IPS DF 19.7 (cell line): ENCODE results near the gene SFXN2.
"Not testable (repeated sequence)": the region's sequence is repeated elsewhere in the genome, so short reads cannot be mapped to it uniquely, and the experiment has no call there.

Experiments
- DNase-seq: peaks from one replicate; pipeline ENCODE4 v3.0.0-alpha.2; 2013; ENCODE audit warnings: low read depth, low spot score

The SFXN2 gene

DNA sequence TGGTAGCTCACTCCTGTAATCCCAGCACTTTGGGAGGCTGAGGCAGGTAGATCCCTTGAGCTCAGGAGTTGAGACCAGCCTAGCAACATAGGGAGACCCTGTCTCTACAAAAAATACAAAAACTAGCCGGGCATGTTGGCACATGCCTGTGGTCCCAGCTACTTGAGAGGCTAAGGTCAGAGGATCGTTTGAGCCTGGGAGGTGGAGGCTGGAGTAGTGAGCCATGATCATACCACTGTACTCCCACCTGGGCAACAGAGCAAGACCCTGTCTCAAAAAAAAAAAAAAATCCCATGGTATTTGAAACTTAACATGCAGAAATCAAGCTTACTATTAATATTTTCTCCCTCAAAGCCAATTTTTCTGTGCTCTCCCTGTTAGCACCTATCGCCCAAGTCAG is 5.9 kb downstream of the SFXN2 start:
- DNase-seq = no peak

DNA sequence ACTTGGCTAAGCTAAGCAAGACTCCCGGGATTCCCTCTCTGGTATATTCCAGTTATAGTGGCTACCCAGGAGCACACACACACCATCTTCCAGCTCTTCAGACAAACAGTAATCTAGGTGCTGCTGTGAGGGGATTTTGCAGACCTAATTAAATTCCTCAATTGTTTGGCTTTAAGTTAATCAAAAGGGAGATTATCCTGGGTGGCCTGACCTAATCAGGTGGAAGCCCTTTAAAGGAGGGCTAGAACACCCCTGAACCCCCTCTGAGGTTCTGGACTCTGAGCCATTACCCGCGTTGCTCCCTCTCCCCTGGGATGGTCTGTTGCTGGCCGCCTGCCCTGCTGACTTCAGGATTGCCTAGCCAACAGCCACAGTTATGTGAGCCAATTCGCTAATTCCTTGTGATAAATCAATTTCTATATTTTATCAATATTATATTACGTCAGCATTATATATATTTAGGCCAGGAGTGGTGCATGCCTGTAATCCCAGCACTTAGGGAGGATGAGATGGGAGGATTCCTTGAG is 6.4 kb downstream of the SFXN2 start:
- no peak for DNase-seq

GRCh38 chr10:102721954-102722353 is 7.5 kb downstream of the SFXN2 start:
- no peak for DNase-seq

DNA sequence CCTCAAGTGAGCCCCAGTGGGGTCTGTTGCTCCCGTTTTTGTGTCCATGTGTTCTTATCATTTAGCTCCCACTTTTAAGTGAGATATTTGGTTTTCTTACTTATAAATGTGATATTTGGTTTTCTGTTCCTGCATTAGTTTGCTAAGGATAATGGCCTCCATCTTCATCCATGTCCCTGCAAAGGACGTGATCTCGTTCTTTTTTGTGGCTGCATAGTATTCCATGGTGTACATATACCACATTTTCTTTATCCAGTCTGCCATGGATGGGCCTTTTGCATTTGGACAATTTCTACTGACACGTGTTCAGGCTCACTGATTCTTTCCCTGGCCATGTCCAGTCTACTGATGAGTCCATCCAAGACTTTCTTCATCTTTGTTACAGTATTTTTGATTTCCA is 9.6 kb downstream of the SFXN2 start:
- DNase-seq = no peak

GRCh38 chr10:102726274-102726673 is 11.8 kb downstream of the SFXN2 start:
- DNase-seq = no peak

- DNase-seq = no peak
Measured at GRCh38 chr10:102727037-102727818, 12.8 kb downstream of the SFXN2 start.

DNA sequence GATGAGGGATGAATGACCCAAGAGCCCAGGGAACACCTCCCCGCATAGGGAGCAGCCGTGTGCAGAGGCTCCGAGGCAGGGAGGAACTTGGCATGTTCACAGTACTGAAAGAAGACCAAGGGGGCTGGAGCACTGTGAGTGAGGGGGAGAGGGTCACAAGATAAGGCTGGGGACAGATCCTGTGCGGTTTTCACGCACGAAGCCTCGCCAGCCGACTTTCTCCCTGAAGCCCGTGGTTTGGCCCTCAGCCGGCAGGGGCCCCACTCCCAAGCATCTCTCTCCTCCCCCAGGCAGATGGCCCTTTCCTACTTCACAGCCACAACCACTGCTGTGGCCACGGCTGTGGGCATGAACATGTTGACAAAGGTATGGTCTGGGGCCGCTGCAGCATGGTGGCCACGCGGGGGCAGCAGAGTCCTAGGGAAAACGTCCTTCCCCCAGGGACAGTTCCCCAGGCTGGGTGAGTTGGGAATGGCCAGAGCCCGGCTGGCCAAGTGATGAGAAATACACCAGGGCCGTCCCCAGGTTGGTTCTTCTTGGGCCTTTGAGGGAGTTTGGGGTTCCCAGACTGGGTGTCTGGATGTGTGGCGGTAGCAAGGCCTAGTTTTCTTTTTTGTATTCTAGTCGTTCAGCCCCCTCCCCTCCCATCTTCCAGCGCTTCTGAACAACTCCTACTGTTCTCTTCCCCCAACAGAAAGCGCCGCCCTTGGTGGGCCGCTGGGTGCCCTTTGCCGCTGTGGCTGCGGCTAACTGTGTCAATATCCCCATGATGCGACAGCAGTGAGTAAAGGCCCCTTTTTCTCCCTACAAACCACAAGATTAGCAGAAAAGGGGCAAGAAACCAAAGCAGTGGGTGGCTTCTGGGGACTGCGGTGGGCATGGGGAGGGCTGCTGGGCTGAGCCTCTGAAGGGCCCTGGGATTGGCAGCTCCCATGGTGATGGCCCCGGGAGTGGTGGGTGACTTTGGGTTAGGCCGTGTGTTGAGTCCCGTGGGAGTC is 14.9 kb downstream of the SFXN2 start:
- peak; percentile 40 for DNase-seq

GRCh38 chr10:102731222-102731800 is 16.9 kb downstream of the SFXN2 start:
- DNase-seq = no peak

DNA sequence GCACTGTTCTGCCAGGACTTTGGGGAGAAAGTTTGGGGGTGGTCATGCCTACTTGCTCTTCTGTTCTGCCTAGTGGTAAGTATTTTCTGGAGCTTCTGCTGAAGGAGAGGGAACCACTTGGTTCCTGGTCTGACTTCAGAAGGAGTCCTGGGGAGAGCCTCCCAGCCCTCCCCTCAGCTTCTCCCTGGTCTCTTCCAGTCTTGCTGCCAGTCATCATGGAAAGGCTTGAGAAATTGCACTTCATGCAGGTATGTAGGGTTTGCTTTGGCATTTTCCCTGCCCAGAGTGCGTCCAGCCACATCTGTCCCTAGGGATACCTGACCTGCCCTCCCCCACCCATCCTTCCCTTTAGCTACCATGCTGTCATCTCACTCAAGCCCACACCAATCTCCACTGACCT is 18.2 kb downstream of the SFXN2 start:
- no peak for DNase-seq

DNA sequence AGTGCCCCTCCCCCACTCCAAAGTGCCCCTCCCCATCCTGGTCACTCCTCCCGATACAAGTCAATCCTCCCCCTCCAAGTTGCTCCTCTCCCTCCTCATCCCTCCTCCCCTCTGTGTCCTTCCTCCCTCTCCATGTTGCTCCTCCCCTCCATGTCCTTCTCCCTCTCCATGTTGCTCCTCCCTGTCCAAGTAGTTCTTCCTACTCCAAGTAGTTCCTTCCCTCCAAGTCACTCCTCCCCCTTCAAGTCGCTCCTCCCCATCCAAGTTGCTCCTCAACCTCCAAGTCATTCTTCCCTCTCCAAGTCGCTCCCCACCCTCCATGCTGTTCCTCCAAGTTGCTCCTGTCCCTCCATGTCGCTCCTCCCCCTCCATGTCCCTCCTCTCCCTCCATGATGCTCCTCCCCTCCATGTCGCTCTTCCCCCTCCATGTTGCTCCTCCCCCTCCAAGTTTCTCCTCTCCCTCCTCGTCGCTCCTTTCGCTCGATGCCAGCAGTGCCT is 20.7 kb downstream of the SFXN2 start:
- DNase-seq = peak; percentile 28

- no peak for DNase-seq
Measured at GRCh38 chr10:102738692-102739121, 24.3 kb downstream of the SFXN2 start.

GRCh38 chr10:102740229-102740628 is 25.8 kb downstream of the SFXN2 start:
- no peak for DNase-seq

- DNase-seq = no peak
Measured at GRCh38 chr10:102741726-102742237, 27.3 kb downstream of the SFXN2 start.

DNA sequence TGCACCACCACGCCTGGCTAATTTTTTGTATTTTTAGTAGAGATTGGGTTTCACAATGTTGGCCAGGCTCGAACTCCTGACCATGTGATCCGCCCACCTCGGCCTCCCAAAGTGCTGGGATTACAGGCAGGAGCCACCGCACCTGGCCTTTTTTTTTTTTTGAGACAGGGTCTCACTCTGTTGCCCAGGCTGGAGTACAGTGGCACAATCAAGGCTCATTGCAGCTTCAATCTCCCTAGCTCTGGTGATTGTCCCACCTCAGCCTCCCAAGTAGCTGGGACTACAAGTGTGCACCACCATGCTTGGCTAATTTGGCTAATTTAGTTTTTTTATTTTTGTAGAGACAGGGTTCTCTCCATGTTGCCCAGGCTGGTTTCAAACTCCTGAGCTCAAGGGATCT is 27.9 kb downstream of the SFXN2 start:
- not testable (repeated sequence) for DNase-seq

GRCh38 chr10:102743078-102743587 is 28.7 kb downstream of the SFXN2 start:
- no peak for DNase-seq

DNA sequence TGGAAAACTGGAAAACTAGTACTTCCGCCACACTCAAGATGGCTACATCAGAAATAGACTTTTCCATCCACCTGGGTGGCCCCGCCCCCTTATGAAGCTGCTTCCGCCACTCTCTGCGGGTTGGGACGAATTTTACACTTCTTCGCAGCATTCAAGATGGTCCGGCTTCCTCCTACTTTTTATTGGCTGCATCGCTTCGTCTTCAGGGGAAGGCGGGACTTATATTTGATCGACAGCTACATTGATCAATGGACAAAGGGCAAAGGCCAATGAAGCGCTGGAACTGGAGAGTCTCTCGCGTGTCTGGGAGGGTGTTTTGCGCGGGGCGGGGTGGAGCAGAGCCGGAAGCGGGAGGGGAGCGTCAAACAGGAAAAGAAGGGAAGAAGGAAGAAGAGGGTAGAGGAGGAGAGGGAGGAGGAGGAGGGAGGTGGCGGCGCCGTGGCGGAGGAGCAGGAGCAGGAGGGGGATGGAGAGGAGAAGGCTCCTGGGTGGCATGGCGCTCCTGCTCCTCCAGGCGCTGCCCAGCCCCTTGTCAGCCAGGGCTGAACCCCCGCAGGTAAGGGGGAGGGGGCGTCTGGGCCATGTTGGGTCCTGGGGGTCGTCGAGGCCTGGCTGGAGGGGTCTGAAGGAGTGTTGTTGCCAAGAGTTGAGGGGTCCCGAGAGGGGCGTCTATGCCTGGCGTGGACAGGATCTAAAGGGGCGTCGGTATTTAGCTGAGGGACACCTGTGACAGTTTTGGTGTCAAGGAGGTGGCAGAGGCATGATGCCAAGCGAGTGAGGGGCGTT is 29.3 kb downstream of the SFXN2 start, which contains the start of gene WBP1L:
WBP1L (plus strand) TSS at position 361 of the 786 bp plus-strand sequence; CDS start at position 467, 106 bp downstream.
- peak; percentile 98 for DNase-seq

DNA sequence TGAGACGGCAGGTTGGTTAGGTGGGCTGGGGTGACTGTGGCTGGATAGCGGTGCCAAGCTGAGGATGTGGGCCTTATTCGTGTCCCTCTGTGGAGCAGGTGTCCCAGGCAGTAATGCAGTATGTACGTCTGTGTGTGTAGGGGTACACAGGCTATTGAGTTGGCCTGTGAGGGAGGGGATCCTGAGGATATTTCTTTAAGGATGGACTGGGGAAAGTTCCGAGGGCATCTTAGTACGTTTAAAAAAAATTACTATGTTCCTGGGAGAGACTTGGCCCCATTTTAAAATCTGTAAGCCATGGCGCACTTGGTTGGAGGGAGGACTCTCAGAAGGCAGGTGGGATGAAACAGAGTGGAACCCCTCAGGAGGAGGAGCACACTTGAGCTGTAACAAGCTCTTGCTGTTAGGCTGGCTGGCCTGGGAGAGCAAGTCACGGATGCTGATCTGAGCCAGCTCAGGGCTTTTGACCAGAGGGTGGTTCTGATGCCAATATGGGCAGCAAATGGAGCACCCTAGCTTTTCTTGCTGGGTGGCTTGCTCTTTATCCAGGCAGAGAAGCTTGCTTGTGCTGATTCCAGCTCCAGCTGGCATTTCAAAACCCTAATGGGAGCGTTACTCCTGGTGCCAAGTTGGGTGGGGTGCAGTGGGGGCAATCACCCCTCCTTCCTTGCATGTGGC is 30.1 kb downstream of the SFXN2 start:
- no peak for DNase-seq

GRCh38 chr10:102745157-102745556 is 30.7 kb downstream of the SFXN2 start:
- no peak for DNase-seq

GRCh38 chr10:102752266-102752930 is 38.0 kb downstream of the SFXN2 start:
- no peak for DNase-seq
